Breast epithelium (tissue), 3 donors: ENCODE results near the gene ARFGEF2.

ENCODE experiments used
- POLR2A ChIP-seq: fragments of 450-650 bp; IDR thresholded peaks from one replicate; pipeline ENCODE4 v1.6.1; 2016; ENCODE audit warnings: antibody characterized with exemption, mild to moderate bottlenecking, moderate library complexity
- POLR2AphosphoS5 ChIP-seq, 3 donors: sonication (generic); formaldehyde crosslinking; IDR thresholded peaks; one replicate each; pipeline ENCODE4 v1.6.1; 2017; ENCODE audit warnings: antibody characterized with exemption in 3 of 3
- TF ChIP-seq, protein P1 (sequence below), 3 donors: fragments of 450-650 bp; IDR thresholded peaks; one replicate each; pipeline ENCODE4 v1.5.1; 2016 to 2017; ENCODE audit warnings: antibody characterized with exemption in 3 of 3, mild to moderate bottlenecking in 3 of 3, moderate library complexity in 3 of 3

DNA sequence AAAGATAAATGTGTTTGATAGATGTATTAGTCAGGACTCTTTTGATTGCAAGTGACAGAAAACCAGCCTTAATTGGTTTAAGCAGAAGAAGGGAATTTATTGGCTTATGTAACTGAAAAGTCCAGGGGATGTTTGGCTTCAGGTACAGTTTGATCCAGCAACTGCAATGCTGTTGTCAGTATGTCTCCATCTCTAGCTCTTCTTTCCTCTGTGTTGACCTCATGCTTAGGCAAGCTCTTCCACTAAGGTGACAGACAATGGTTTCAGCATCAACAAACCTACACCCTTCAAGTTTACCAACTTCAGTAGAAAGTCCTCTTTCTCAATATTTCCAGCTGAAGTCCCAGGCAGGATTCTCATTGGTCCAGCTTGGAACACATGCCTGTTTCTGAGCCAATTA lies 28.1 kb upstream of the ARFGEF2 start:
- TF ChIP-seq, protein P1, sequence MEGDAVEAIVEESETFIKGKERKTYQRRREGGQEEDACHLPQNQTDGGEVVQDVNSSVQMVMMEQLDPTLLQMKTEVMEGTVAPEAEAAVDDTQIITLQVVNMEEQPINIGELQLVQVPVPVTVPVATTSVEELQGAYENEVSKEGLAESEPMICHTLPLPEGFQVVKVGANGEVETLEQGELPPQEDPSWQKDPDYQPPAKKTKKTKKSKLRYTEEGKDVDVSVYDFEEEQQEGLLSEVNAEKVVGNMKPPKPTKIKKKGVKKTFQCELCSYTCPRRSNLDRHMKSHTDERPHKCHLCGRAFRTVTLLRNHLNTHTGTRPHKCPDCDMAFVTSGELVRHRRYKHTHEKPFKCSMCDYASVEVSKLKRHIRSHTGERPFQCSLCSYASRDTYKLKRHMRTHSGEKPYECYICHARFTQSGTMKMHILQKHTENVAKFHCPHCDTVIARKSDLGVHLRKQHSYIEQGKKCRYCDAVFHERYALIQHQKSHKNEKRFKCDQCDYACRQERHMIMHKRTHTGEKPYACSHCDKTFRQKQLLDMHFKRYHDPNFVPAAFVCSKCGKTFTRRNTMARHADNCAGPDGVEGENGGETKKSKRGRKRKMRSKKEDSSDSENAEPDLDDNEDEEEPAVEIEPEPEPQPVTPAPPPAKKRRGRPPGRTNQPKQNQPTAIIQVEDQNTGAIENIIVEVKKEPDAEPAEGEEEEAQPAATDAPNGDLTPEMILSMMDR (IDR thresholded peaks at IDR 0.05) = no peak
- TF ChIP-seq POLR2A = no peak
- TF ChIP-seq POLR2AphosphoS5 (IDR thresholded peaks at IDR 0.05) = no peak
